Endodermal cell (in vitro differentiated cells): ENCODE data around the gene TNKS2. TPM values are rescaled to one million over a fixed set of nuclear protein-coding genes. Genes with fewer than 3 reads are reported as not detected.
A peak's percentile ranks its signal among the peaks of the same experiment; 100 is the strongest.
"Not testable (repeated sequence)": the region's sequence is repeated elsewhere in the genome, so short reads cannot be mapped to it uniquely, and the experiment has no call there.

Experiments
- DNase-seq: peaks from one replicate; pipeline ENCODE4 v3.0.0-alpha.2; 2017
- H3K27ac ChIP-seq: 2 replicates; pipeline ENCODE4 v1.5.1; 2013; ENCODE audit warnings: mild to moderate bottlenecking, low read depth, low read length, moderate library complexity
- H3K27me3 ChIP-seq: 2 replicates; pipeline ENCODE4 v1.6.1; 2013; ENCODE audit warnings: mild to moderate bottlenecking, low read length, moderate library complexity; ENCODE audit not compliant: insufficient read depth, control insufficient read depth, poor library complexity, severe bottlenecking
- H3K36me3 ChIP-seq: 2 replicates; pipeline ENCODE4 v1.7.0; 2013; ENCODE audit warnings: mild to moderate bottlenecking, low read length, moderate library complexity; ENCODE audit not compliant: control insufficient read depth, insufficient read depth
- H3K4me1 ChIP-seq: one replicate; pipeline ENCODE4 v1.7.0; 2013; ENCODE audit warnings: low read length; ENCODE audit not compliant: control insufficient read depth, insufficient read depth
- H3K4me3 ChIP-seq: 2 replicates; pipeline ENCODE4 v1.5.1; 2013; ENCODE audit warnings: mild to moderate bottlenecking, low read length, moderate library complexity
- H3K9ac ChIP-seq: 2 replicates; pipeline ENCODE4 v1.6.1; 2013; ENCODE audit warnings: mild to moderate bottlenecking, low read length, moderate library complexity; ENCODE audit not compliant: poor library complexity, severe bottlenecking; ENCODE audit errors: extremely low read depth
- H3K9me3 ChIP-seq: 2 replicates; pipeline ENCODE4 v1.6.1; 2013; ENCODE audit warnings: mild to moderate bottlenecking, low read length, moderate library complexity; ENCODE audit not compliant: control insufficient read depth
- H3K27ac Mint-ChIP-seq: 2 replicates; pipeline ENCODE4 v1.8.0; 2020; ENCODE audit warnings: mixed read lengths
- H3K27me3 Mint-ChIP-seq: 2 replicates; pipeline ENCODE4 v1.8.0; 2021; ENCODE audit warnings: mild to moderate bottlenecking, mixed read lengths; ENCODE audit not compliant: insufficient read depth
- H3K36me3 Mint-ChIP-seq: 2 replicates; pipeline ENCODE4 v1.8.0; 2020; ENCODE audit warnings: low read depth, mixed read lengths
- H3K4me1 Mint-ChIP-seq: 2 replicates; pipeline ENCODE4 v1.8.0; 2020; ENCODE audit warnings: mixed read lengths
- H3K4me3 Mint-ChIP-seq: 2 replicates; pipeline ENCODE4 v1.8.0; 2020; ENCODE audit warnings: mild to moderate bottlenecking, moderate library complexity, mixed read lengths
- H3K9me3 Mint-ChIP-seq: 2 replicates; pipeline ENCODE4 v1.8.0; 2020; ENCODE audit warnings: mild to moderate bottlenecking, mixed read lengths
- WGBS, 2 experiments: methylation state at CpG; one replicate each; pipeline versions ENCODE4 v1.1.5 to v1.1.7; 2013; ENCODE audit warnings: missing lambda C conversion rate in 2 of 2, mixed read lengths in 1 of 2; ENCODE audit not compliant: insufficient coverage in 1 of 2, insufficient read length in 1 of 2; 5-methylcytosine and 5-hydroxymethylcytosine counted together
- total RNA-seq, 2 donors: library from RNA; stranded (reverse); fragmentation: NEBNext Ultra II Directional in 1 of 2; extraction: Animal tissue kit (Norgen Biotek cat#: 25700) in 1 of 2; gene quantifications; 2 replicates in 1 of 2; 3 replicates in 1 of 2; pipeline ENCODE4 v1.2.1, GENCODE V29; 2021
- TF ChIP-seq, protein P1 (sequence below): fragments of 200-600 bp; sonication (generic); conservative IDR thresholded peaks from 2 replicates; pipeline ENCODE4 v1.5.0; 2021; ENCODE audit warnings: antibody characterized with exemption, mild to moderate bottlenecking

TNKS2 gene
- total RNA-seq, 2 donors from 2014 or later = 51.3 to 59.9 TPM

DNA sequence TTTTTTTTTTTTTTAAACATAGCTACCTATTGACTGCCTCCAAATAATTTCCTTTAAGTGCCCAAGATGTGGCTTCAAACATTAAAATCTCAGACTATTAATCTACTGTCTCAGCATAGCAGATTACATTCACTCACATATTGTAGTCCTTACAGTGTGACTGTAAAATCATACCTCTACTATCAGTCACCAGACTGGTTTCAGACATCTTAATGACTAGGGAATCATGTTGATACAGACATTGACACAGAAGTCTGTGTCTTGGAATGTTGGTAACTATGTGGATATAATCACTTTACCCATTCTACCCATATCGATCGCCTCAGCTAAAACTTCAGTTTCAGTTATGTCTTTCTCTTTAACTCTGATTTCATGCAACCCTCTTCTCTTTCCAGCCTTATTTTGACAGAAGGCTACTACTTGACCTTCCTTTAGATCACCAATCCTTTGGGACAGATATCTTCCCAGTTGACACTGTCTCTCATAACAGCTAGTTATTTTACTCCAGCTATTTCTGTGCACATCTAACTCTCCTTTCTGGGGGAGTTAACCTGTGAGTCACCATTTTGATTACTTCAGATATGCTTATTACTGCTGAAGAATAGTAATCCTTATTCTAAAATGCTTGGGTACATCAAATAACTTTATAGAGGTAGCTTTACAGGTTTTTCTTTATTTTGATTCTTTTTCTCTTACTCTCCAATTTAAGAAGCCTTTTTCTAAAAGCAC lies 7.0 kb downstream of the TNKS2 start:
- Mint-ChIP-seq H3K27ac (no peak overlapping the region), H3K4me3 (no peak overlapping the region), H3K27me3 (no peaks in the 10 kb centered on the region), H3K9me3 (no peaks in the 10 kb centered on the region), H3K4me1 (peaks cover 24% of the 10 kb centered on the region), H3K36me3 (peaks cover 57% of the 10 kb centered on the region)
- Histone ChIP-seq H3K9ac (no peak overlapping the region), H3K9me3 (no peaks in the 10 kb centered on the region), H3K36me3 (peaks cover 67% of the 10 kb centered on the region), H3K27me3 (no peaks in the 10 kb centered on the region), H3K4me3 (peak overlapping the region; percentile 35), H3K27ac (no peak overlapping the region), H3K4me1 (peaks cover 6% of the 10 kb centered on the region)
- WGBS, 2 experiments = 86 to 100% methylated on average over 2 of the region's 2 CpGs
- TF ChIP-seq, protein P1, sequence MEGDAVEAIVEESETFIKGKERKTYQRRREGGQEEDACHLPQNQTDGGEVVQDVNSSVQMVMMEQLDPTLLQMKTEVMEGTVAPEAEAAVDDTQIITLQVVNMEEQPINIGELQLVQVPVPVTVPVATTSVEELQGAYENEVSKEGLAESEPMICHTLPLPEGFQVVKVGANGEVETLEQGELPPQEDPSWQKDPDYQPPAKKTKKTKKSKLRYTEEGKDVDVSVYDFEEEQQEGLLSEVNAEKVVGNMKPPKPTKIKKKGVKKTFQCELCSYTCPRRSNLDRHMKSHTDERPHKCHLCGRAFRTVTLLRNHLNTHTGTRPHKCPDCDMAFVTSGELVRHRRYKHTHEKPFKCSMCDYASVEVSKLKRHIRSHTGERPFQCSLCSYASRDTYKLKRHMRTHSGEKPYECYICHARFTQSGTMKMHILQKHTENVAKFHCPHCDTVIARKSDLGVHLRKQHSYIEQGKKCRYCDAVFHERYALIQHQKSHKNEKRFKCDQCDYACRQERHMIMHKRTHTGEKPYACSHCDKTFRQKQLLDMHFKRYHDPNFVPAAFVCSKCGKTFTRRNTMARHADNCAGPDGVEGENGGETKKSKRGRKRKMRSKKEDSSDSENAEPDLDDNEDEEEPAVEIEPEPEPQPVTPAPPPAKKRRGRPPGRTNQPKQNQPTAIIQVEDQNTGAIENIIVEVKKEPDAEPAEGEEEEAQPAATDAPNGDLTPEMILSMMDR = no peak
- DNase-seq = no peak

DNA sequence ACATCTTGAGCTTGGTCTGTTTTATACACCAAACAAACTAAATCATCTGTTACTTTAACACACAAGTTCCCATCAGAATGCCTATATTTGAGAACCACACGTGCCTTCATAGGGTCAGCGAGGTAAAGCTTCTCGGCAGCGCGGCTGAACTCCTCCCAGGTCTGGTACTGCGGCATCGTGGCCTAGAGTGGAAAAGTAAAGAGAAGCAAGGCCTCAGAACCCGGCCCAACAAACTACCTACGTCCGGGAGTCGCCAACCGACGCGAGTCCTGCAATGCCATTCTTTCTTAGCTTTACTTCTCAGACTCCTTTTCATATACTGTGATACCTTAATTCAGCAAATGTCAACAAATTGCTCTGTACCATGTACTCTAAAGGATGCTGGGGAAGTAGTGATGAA lies 9.0 kb downstream of the TNKS2 start:
- H3K27me3 Mint-ChIP-seq, H3K4me1 ChIP-seq, H3K4me3 Mint-ChIP-seq, H3K9me3 ChIP-seq, DNase-seq, H3K27me3 ChIP-seq, H3K4me3 ChIP-seq, H3K9ac ChIP-seq, H3K27ac ChIP-seq, H3K9me3 Mint-ChIP-seq, H3K27ac Mint-ChIP-seq: not testable (repeated sequence)
- H3K36me3 ChIP-seq = peaks cover 57% of the 10 kb centered on the region
- Mint-ChIP-seq H3K36me3 (peaks cover 53% of the 10 kb centered on the region), H3K4me1 (peaks cover 16% of the 10 kb centered on the region)
- 97% methylated on average over 14 of the region's 14 CpGs; no CpG with 5 or more reads in 1 of the 2 experiments for WGBS, 2 experiments

DNA sequence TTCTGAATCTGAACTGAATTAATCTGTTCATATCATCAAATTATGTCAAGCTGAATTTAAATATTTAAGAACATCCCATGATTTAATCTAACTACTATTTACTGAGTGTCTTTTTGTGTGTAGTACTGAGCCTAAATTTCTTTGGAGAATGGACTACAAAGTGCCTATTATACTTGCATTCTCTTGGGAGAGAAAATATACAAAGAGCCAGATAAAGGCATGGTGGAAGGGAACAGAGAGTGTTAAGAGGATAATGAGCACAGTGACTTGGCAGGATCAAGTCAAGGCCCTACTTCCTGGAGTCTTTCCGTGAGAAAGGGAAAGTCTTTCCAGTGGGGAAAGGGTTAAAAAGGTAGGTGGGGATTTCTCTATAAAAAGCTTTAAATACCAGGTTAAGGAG lies 15.0 kb downstream of the TNKS2 start:
- TF ChIP-seq, protein P1 = no peak
- no peak overlapping the region for H3K27ac ChIP-seq
- Mint-ChIP-seq H3K4me3 (no peak overlapping the region), H3K27me3 (no peaks in the 10 kb centered on the region), H3K9me3 (no peaks in the 10 kb centered on the region), H3K27ac (no peak overlapping the region), H3K36me3 (peaks cover 63% of the 10 kb centered on the region), H3K4me1 (peaks cover 3% of the 10 kb centered on the region)
- H3K9ac ChIP-seq = no peak overlapping the region
- H3K36me3 ChIP-seq = peaks cover 75% of the 10 kb centered on the region
- no peak overlapping the region for H3K4me3 ChIP-seq
- DNase-seq = no peak
- 88 to 100% methylated on average over 1 of the region's 1 CpG for WGBS, 2 experiments
- no peaks in the 10 kb centered on the region for H3K4me1 ChIP-seq
- no peaks in the 10 kb centered on the region for H3K27me3 ChIP-seq
- no peaks in the 10 kb centered on the region for H3K9me3 ChIP-seq
